OCI-M2 (cell line): ENCODE measurements around the gene PLA2G3.
A peak's percentile ranks its signal among the peaks of the same experiment; 100 is the strongest.

Experiments used
- DNase-seq: peaks from one replicate; lab custom pipeline; 2025; ENCODE audit not compliant: unreplicated experiment; lab: John Stamatoyannopoulos, UW

Gene PLA2G3

GRCh38 chr22:31148953-31149627 is 8.8 kb upstream of the PLA2G3 start:
- peak; percentile 21 for DNase-seq

GRCh38 chr22:31148488-31148887 is 8.2 kb upstream of the PLA2G3 start:
- DNase-seq = no peak

GRCh38 chr22:31144223-31144622 is 3.9 kb upstream of the PLA2G3 start:
- no peak for DNase-seq

GRCh38 chr22:31143537-31143936 is 3.2 kb upstream of the PLA2G3 start:
- DNase-seq = no peak

- DNase-seq = no peak
These were observed 2.7 kb upstream of the PLA2G3 start for GRCh38 chr22:31143038-31143437.

GRCh38 chr22:31142285-31142684 is 2.0 kb upstream of the PLA2G3 start:
- DNase-seq = no peak

GRCh38 chr22:31141551-31141950 is 1.2 kb upstream of the PLA2G3 start:
- no peak for DNase-seq

GRCh38 chr22:31140746-31141145 is 438 bp upstream of the PLA2G3 start:
- DNase-seq = no peak

GRCh38 chr22:31139066-31139465 is 1.2 kb downstream of the PLA2G3 start:
- DNase-seq = no peak

GRCh38 chr22:31138126-31138525 is 2.2 kb downstream of the PLA2G3 start:
- DNase-seq = no peak

- DNase-seq = no peak
These were observed 2.6 kb downstream of the PLA2G3 start for GRCh38 chr22:31137721-31138120.

GRCh38 chr22:31136711-31137110 is 3.6 kb downstream of the PLA2G3 start:
- DNase-seq = no peak

- DNase-seq = no peak
These were observed 4.2 kb downstream of the PLA2G3 start for GRCh38 chr22:31136155-31136554.

- DNase-seq = no peak
These were observed 4.6 kb downstream of the PLA2G3 start for GRCh38 chr22:31135706-31136105.

GRCh38 chr22:31134688-31135087 is 5.6 kb downstream of the PLA2G3 start:
- DNase-seq = no peak

- DNase-seq = no peak
These were observed 6.4 kb downstream of the PLA2G3 start for GRCh38 chr22:31133911-31134310.

GRCh38 chr22:31130873-31131272 is 9.4 kb downstream of the PLA2G3 start:
- no peak for DNase-seq

GRCh38 chr22:31128156-31128555 is 12.2 kb downstream of the PLA2G3 start:
- no peak for DNase-seq

GRCh38 chr22:31127181-31127772 is 13.0 kb downstream of the PLA2G3 start:
- no peak for DNase-seq

GRCh38 chr22:31126869-31127175 is 13.5 kb downstream of the PLA2G3 start:
- DNase-seq = no peak

GRCh38 chr22:31126128-31126868 is 14.0 kb downstream of the PLA2G3 start:
- no peak for DNase-seq

- DNase-seq = no peak
These were observed 14.7 kb downstream of the PLA2G3 start for GRCh38 chr22:31125521-31126117.
